ENCODE results near the gene PAM16.
A peak's percentile ranks its signal among the peaks of the same experiment; 100 is the strongest.

The PAM16 gene

GRCh38 chr16:4327386-4328045 is 23.6 kb downstream of the PAM16 start:
- TF ChIP-seq CTCF (conservative IDR thresholded peaks at IDR 0.05; ENCODE audit: control insufficient read depth, insufficient read depth, low read depth, low read length) = no peak
- H3K4me3 ChIP-seq (ENCODE audit: control insufficient read depth, low read depth, low read length) = peak overlapping the region; percentile 37
- DNase-seq (ENCODE audit: low read depth) = no peak

GRCh38 chr16:4325253-4325758 is 25.8 kb downstream of the PAM16 start:
- no peak for TF ChIP-seq CTCF (conservative IDR thresholded peaks at IDR 0.05; ENCODE audit: control insufficient read depth, insufficient read depth, low read depth, low read length)
- no peak overlapping the region for H3K4me3 ChIP-seq (ENCODE audit: control insufficient read depth, low read depth, low read length)
- no peak for DNase-seq (ENCODE audit: low read depth)

GRCh38 chr16:4324492-4325252 is 26.4 kb downstream of the PAM16 start:
- DNase-seq (ENCODE audit: low read depth) = no peak
- no peak for TF ChIP-seq CTCF (conservative IDR thresholded peaks at IDR 0.05; ENCODE audit: control insufficient read depth, insufficient read depth, low read depth, low read length)
- no peak overlapping the region for H3K4me3 ChIP-seq (ENCODE audit: control insufficient read depth, low read depth, low read length)

GRCh38 chr16:4323845-4324488 is 27.2 kb downstream of the PAM16 start:
- H3K4me3 ChIP-seq (ENCODE audit: control insufficient read depth, low read depth, low read length) = no peak overlapping the region
- DNase-seq (ENCODE audit: low read depth) = peak; percentile 59
- no peak for TF ChIP-seq CTCF (conservative IDR thresholded peaks at IDR 0.05; ENCODE audit: control insufficient read depth, insufficient read depth, low read depth, low read length)

GRCh38 chr16:4323071-4323844 is 27.9 kb downstream of the PAM16 start:
- no peak for DNase-seq (ENCODE audit: low read depth)
- H3K4me3 ChIP-seq (ENCODE audit: control insufficient read depth, low read depth, low read length) = no peak overlapping the region
- no peak for TF ChIP-seq CTCF (conservative IDR thresholded peaks at IDR 0.05; ENCODE audit: control insufficient read depth, insufficient read depth, low read depth, low read length)

Measured in fibroblast of mammary gland (primary cell).